Limb (tissue), 2 donors: ENCODE data around the gene GRID1.

Source experiments
- DNase-seq, 2 donors: peaks; one replicate each; pipeline ENCODE4 v3.0.0-alpha.2; 2016; ENCODE audit errors: extremely low spot score in 2 of 2

Gene GRID1

DNA sequence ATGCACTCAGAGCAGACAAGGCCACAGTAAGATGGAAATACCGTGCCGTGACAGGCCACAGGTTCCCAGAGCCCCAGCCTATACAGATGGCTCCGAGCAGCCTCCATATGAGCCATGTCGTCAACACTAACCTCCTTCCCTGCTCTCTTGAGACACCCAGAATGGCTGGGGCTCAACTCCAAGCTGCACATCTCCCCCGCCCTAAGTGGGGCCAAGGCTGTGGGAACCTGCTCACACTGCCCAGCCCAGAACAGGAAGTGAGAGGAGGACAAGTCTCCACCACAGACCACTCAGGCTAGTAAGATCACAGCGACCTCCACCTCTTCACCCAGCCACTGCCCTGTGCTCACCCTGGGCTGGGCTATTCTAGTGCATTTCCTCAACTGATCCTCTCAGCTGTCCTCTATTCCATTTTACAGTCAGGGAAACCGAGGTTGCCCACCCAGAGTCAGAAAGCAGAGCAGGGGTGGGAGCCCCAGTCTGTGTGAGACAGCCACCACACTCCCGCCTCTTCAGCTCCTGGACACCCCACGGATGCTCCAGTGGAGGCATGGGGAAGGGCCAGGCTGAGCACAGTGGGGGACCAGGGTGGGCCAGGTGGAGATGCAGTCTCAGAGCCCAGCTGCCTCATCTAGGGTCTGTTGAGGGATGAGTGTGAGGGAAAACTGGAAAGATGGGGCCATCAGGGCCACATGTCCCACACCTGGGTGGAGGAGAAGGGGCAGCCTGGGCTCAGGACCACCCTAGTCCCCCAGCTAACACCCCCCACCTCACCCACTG is 11.6 kb downstream of the GRID1 start:
- no peak for DNase-seq

DNA sequence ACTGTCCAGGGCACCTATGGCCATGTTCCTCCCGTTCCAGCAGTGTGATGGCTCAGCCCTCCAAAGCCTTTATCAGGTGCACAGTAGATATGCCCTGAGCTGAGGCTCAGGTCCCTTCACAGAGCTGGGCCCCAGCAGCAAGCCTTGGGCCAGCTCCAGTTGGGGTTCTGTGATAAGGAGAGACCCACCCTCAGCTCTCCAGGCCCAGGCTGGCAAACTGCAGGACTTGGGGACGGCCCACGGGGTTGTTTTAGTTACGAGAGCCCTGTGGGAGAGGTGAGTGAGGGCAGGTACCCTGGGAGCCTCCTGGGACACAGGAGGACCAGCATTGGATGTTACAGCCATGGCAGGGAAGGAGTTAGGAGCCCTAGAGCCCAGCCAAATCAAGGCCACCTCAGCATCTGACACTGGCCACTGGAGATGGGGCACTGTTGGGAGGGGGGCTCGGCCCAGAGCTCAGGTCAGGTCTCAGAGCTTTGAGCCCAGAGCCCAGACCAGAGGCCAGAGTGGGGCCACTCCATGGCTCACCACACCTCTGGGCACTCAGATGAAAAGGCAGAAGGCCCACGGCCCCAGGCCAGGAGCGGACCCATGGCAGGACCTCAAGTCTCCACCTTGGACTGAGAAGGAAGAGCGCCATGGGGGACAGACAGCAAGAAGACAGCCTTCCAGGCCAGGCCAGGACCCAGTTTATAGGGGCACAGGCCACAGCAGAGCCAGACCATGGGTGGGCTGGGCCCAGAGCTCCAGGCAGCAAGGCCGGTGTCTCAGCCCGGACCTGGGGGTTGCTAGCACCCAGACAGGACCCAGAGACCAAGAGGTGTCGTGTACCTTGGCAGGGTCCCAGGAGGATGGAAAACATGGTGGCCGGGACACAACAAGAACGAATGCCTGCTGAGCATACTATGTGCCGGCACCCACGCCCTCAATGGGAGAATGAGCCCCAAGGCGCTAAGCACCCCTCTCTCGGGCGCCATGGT is 12.8 kb downstream of the GRID1 start:
- DNase-seq = no peak

DNA sequence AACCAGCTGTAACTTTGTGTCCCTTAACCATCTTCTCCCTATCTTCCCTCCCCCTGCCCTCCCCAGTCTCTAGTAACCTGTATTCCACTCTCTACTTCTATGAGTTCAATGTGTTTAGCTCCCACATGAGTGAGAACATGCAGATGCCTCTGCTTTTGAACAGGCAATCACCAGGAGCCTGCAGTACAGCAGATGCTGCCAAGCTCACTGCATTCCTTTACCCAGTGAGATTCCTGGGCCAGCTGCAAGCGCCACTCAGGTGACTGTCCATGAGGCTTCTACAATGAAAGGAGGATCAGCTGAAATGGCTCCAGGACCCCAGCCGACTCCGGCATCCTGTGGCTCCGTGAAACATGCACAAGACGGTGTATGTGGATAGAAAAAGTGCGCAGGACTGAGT is 15.7 kb downstream of the GRID1 start:
- DNase-seq = no peak

DNA sequence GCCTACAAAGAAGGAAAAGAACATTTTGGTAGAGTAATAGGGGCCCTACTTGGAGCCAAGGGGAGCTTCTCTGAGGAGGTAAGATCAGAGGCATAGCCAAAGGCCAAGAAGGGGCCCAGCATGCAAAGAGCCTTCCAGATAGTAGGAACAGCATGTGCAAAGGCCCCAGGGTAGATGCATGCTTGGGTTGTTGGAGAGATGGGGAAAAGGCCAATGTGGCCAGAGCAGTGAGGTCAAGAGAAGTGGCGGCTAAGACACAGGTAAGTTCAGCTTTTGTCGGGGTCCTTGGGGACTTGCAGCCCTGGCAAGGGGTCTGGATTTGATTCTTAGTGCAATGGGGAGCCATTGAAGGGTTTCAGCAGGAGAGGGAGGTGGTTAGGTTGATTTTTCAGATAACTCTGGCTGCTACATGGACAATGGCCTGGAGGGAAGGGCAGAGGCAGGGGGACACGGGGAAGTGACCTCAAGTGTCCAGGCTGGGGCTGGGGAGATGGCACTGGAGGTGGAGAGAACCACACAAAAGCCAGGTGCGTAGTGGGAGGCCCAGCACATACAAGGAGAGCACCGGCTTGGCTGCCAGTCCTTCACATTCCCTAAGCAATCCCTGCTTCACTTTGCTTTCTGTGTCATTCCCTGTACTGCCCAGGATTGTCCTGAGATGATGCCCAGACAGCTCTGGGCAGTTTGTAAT is 16.5 kb downstream of the GRID1 start:
- DNase-seq = no peak

DNA sequence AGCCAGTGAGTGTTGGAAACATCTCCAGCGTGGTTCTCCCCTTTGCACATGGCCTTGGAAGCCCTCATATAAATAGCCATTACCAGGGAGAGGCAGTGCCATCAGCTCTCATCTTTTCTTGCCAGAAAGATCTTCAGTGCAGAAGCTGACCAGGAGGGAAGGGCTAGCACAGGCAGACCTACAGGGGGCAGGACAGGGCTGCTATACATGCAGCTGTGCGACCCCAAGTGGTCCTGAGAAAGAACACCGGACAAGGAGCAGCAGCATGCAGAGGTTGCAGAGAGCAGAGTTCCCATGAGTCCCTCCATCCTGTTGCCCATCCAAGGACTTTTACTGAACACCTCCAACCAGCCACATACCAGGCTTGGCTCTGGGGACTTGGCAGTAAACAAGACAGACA is 17.1 kb downstream of the GRID1 start:
- no peak for DNase-seq

DNA sequence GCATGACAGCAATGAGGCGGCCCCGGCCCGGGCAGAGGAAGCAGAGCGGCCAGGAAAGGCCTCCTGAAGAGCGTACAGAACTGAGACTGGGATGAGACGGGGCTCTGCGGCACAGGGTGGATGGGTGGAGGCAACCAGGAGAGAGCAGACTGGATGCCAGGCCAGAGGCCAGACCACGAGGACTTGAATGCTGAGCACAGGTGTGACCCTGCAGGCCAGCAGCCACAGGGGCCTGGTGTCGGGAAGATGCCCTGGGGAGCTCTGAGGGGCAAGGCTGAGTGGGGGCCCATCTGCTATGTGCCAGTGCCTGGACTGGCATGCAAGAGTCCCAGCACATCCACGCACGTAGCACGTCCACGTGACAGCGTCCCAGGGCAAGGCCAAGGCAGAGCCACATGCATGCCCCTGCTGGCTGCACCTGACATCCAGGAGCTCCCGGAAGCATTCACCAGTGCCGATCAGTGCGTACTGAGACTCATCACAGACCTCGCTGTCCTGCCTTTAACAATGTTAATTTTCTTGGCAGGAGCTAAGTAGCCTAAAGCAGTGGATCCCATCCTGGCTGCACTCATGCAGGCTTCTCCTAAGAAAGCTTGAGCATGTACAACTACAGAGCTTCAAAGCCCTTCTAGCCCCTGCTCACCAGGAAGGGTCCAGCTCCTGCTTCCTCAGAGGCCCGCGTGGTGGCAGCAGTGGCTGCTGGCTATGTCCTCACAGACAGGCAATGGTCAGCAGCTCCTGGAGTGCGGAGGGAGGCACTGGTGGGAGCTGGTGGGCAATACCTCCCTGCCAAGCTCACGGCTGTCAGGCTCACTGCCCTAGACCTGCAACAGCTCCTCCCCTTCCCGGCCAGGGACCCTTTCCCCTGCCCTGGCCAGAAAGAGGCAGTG is 18.0 kb downstream of the GRID1 start:
- DNase-seq = no peak

GRCh38 chr10:86347856-86348255 is 18.7 kb downstream of the GRID1 start:
- DNase-seq = no peak

GRCh38 chr10:86346799-86347665 is 19.6 kb downstream of the GRID1 start:
- DNase-seq = no peak

- no peak for DNase-seq
Observed at GRCh38 chr10:86345859-86346798, 20.5 kb downstream of the GRID1 start.

- DNase-seq = no peak
Observed at GRCh38 chr10:86345296-86345858, 21.2 kb downstream of the GRID1 start.

- no peak for DNase-seq
Observed at GRCh38 chr10:86344714-86345161, 21.9 kb downstream of the GRID1 start.

- no peak for DNase-seq
Observed at GRCh38 chr10:86344281-86344680, 22.3 kb downstream of the GRID1 start.

GRCh38 chr10:86343761-86344160 is 22.8 kb downstream of the GRID1 start:
- DNase-seq = no peak

DNA sequence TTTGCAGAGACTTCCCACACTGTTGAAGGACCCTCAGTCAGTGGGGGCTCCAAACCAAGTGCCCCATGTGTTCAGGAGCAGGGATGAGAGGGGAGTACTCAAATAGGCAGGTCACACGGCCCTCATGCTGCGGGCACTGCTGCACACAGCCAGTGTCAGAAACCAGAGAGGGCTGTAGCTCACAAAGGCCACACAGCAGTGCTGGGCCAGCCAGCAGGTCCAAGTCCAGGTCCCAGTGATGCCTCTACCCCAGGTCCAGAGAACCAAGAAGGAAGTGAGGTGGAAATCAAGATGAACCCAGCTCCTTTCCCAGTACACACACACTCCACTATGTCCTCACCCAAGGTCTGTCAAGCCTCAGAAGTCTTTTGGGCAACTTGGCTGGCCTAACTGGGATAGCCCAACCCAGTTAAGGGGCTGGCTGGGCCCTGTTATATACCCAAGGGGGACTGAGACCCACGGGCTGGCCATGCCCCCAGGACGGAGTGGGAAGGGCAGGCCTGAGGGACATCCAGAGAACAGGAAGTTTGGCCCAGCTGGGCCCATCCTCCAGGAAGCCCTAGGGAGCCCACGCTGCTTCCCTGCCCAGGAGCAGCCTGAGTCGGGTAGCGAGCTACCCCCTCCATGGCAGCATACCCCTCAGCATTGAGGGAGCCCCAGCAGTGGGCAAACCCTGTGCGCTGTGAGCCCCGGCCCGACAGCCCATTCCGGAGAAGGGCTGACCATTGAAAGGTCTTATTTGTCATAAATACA is 24.3 kb downstream of the GRID1 start:
- DNase-seq = no peak

GRCh38 chr10:86341361-86341811 is 25.2 kb downstream of the GRID1 start:
- no peak for DNase-seq

GRCh38 chr10:86340991-86341260 is 25.7 kb downstream of the GRID1 start:
- DNase-seq = no peak

DNA sequence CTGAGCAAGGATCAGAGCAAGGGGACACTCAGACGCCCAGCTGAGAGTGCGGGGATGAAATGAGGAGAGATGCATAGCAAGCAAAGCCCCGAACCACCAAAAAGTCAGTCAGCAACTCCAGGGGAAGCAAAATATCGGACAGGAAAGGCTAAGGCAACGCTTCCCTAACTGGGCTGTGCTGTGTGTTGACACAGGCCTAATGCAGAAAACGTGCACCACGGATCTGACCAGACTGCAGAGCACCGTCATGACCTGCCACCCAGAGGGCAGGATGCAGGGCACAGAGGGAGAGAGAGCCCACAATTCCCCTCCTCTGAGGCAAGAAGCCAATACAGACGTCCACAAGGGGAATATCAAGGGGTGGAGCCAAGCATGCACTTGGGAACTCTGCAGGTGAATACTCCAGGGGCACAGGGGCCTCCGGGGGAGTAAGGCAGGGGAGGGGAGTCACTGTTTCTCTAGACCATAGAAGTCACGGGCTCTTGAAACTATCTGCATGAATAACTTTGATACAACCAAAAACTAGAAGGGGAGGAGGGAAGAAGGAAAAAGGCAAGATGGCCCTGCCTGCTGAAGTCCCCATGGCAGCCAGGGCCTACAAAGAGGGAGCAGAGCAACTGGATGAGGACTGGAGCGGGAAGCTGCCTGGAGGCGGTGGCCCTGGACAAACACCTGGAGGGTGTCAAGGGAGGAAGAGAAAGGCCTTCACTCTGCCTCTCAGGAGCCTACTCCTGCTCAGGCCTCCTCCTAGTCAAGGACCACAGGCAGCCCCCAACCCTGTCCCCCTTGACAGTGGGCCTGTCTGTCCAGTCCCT is 26.2 kb downstream of the GRID1 start:
- DNase-seq = no peak
